Endothelial cell of umbilical vein (primary cell): ENCODE results near the gene PCGF5. TPM values are rescaled to one million over a fixed set of nuclear protein-coding genes. Genes with fewer than 3 reads are reported as not detected.
A peak's percentile ranks its signal among the peaks of the same experiment; 100 is the strongest.

Source experiments
- BruUV-seq: library from RNA; stranded (reverse); fragments of 400-500 nt; replicated peaks from 2 replicates; lab custom pipeline; 2021; lab: Mats Ljungman, UMichigan
- CTCF ChIA-PET: fragments of 300-600, 350-600 bp; sonication (Branson Sonifier 250); formaldehyde crosslinking; loops from one replicate; lab custom pipeline; 2021; ENCODE audit warnings: antibody characterized with exemption, inconsistent platforms; lab: Charles Lee
- POLR2A ChIA-PET: fragments of 300-600, 350-600 bp; sonication (Branson Sonifier 250); formaldehyde crosslinking; loops from one replicate; lab custom pipeline; 2021; ENCODE audit warnings: antibody characterized with exemption, inconsistent platforms; lab: Charles Lee
- DNase-seq: peaks from one replicate; pipeline ENCODE4 v3.0.0-alpha.2; 2011; ENCODE audit warnings: low read depth, low spot score
- FAIRE-seq: peaks from 2 replicates; lab custom pipeline; 2011; peaks lifted over from hg19 to GRCh38; lab: Jason Lieb, UNC
- H2AFZ ChIP-seq: 2 replicates; pipeline ENCODE4 v1.6.0; 2012; ENCODE audit warnings: low read depth, low read length, control low read depth, inconsistent platforms
- H3K27ac ChIP-seq: 2 replicates; pipeline ENCODE4 v1.5.1; 2011; ENCODE audit warnings: low read depth, mild to moderate bottlenecking, control low read depth, low read length, moderate library complexity; ENCODE audit not compliant: insufficient read depth
- H3K27me3 ChIP-seq, 2 experiments: 2 replicates each; pipeline versions ENCODE4 v1.6.0 to v1.6.1; 2011; ENCODE audit warnings: low read length in 2 of 2, mixed read lengths in 1 of 2; ENCODE audit not compliant: control insufficient read depth in 2 of 2, insufficient read depth in 2 of 2
- H3K36me3 ChIP-seq, 2 experiments: 2 replicates in 1 of 2; 3 replicates in 1 of 2; pipeline ENCODE4 v1.5.1; 2011; ENCODE audit warnings: low read length in 2 of 2, mild to moderate bottlenecking in 1 of 2, moderate library complexity in 1 of 2; ENCODE audit not compliant: control insufficient read depth in 2 of 2, insufficient read depth in 2 of 2; ENCODE audit errors: extremely low read depth in 1 of 2
- H3K4me1 ChIP-seq: 3 replicates; pipeline ENCODE4 v1.5.1; 2011; ENCODE audit warnings: mild to moderate bottlenecking, low read length; ENCODE audit not compliant: control insufficient read depth, insufficient read depth; ENCODE audit errors: extremely low read depth
- H3K4me2 ChIP-seq: 2 replicates; pipeline ENCODE4 v1.6.1; 2011; ENCODE audit warnings: low read length, control low read depth, mixed read lengths; ENCODE audit not compliant: insufficient read depth
- H3K4me3 ChIP-seq, 3 experiments: fragments of 200-600 bp in 1 of 3; sonication (generic), shearing (Covaris generic) in 1 of 3; replicated peaks in 1 of 3; 2 replicates each; pipeline ENCODE4 v1.5.1; 2011 to 2016; ENCODE audit warnings: control low read depth in 3 of 3, low read length in 3 of 3, mild to moderate bottlenecking in 2 of 3, inconsistent platforms in 1 of 3, low read depth in 1 of 3, moderate library complexity in 1 of 3; ENCODE audit not compliant: insufficient read depth in 1 of 3
- H3K79me2 ChIP-seq: 2 replicates; pipeline ENCODE4 v1.6.0; 2012; ENCODE audit warnings: low read length, inconsistent platforms; ENCODE audit not compliant: control insufficient read depth, insufficient read depth
- H3K9ac ChIP-seq: replicated peaks from 2 replicates; pipeline ENCODE3; 2011; ENCODE audit warnings: low read length, control low read depth; ENCODE audit not compliant: insufficient read depth; ENCODE audit errors: extremely low read depth
- H3K9me1 ChIP-seq: replicated peaks from 3 replicates; pipeline ENCODE4 v1.6.0; 2011; ENCODE audit warnings: mild to moderate bottlenecking, low read length; ENCODE audit not compliant: control insufficient read depth, insufficient read depth; ENCODE audit errors: extremely low read depth
- H3K9me3 ChIP-seq: replicated peaks from 2 replicates; pipeline ENCODE4 v1.5.1; 2012; ENCODE audit warnings: low read length, inconsistent platforms; ENCODE audit not compliant: control insufficient read depth, insufficient read depth
- H4K20me1 ChIP-seq: replicated peaks from 2 replicates; pipeline ENCODE3; 2011; ENCODE audit warnings: mild to moderate bottlenecking, low read length; ENCODE audit not compliant: control insufficient read depth, insufficient read depth; ENCODE audit errors: extremely low read depth
- EZH2 ChIP-seq: IDR thresholded peaks from 2 replicates; pipeline ENCODE4 v1.6.1; 2012; ENCODE audit warnings: borderline replicate concordance, low read depth, mild to moderate bottlenecking, moderate library complexity, low read length, inconsistent platforms; ENCODE audit not compliant: severe bottlenecking
- FOS ChIP-seq: IDR thresholded peaks from 2 replicates; pipeline ENCODE4 v1.6.1; 2011; ENCODE audit warnings: mild to moderate bottlenecking, low read length, moderate library complexity, borderline replicate concordance; ENCODE audit not compliant: insufficient read depth
- GATA2 ChIP-seq: IDR thresholded peaks from 2 replicates; pipeline ENCODE4 v1.7.0; 2011; ENCODE audit warnings: low read depth, mild to moderate bottlenecking, moderate library complexity, mixed read lengths, low read length; ENCODE audit not compliant: insufficient read length, insufficient read depth
- JUN ChIP-seq: IDR thresholded peaks from 2 replicates; pipeline ENCODE4 v1.6.1; 2011; ENCODE audit warnings: borderline replicate concordance, low read depth; ENCODE audit not compliant: insufficient read length, insufficient read depth
- MYC ChIP-seq: IDR thresholded peaks from one replicate; pipeline ENCODE4 v1.6.1; 2011; ENCODE audit warnings: mild to moderate bottlenecking, low read depth, low read length
- POLR2A ChIP-seq: IDR thresholded peaks from 2 replicates; pipeline ENCODE4 v1.6.1; 2012; ENCODE audit warnings: low read depth, mild to moderate bottlenecking, control low read depth, low read length
- POLR2AphosphoS5 ChIP-seq: IDR thresholded peaks from 2 replicates; pipeline ENCODE4 v1.6.1; 2012; ENCODE audit warnings: low read depth, mild to moderate bottlenecking, control low read depth, low read length, moderate library complexity; ENCODE audit not compliant: insufficient read depth
- dilution Hi-C: fragments of 300-500 bp; cut with MboI; formaldehyde crosslinking; loops from one replicate; pipeline ENCODE4 v1.15.0; 2019; ENCODE audit warnings: low sequenced_read_pairs; ENCODE audit not compliant: extremely low pct_ligation_motif_present
- intact Hi-C: fragments of 100-400 bp; cut with micrococcal nuclease; formaldehyde crosslinking; loops from one replicate; pipeline ENCODE4 v1.10.0; 2022
- polyA plus RNA-seq, 4 experiments: library from polyadenylated mRNA; depleted of rRNA in 3 of 4; stranded (reverse) in 3 of 4; unstranded in 1 of 4; fragments of >200 nt; gene quantifications; 2 replicates each; pipeline versions ENCODE4 v1.2.1 to v1.2.3, GENCODE V29; 2011 to 2012; ENCODE audit warnings: missing spikeins in 1 of 4
- total RNA-seq: library from RNA; stranded (reverse); gene quantifications from 2 replicates; pipeline ENCODE4 v1.2.3, GENCODE V29; 2021
- TF ChIP-seq, protein P1 (sequence below): IDR thresholded peaks from 2 replicates; pipeline ENCODE4 v1.6.1; 2011; ENCODE audit not compliant: insufficient read depth, insufficient read length
- TF ChIP-seq, protein P2 (sequence below), 2 donors: IDR thresholded peaks; 1 replicate in 1 of 2; 2 replicates in 1 of 2; pipeline ENCODE4 v1.5.1; 2011; ENCODE audit warnings: low read length in 2 of 2, mild to moderate bottlenecking in 2 of 2, moderate library complexity in 2 of 2, control low read depth in 1 of 2, inconsistent platforms in 1 of 2, low read depth in 1 of 2; ENCODE audit not compliant: insufficient read depth in 1 of 2; ENCODE audit errors: extremely low read depth in 1 of 2

PCGF5 gene
- total and polyA plus RNA-seq, 2 donors (not counting 3 experiments of a cell fraction or from before 2014, with no cell fraction given): 25.0 to 29.8 TPM

DNA sequence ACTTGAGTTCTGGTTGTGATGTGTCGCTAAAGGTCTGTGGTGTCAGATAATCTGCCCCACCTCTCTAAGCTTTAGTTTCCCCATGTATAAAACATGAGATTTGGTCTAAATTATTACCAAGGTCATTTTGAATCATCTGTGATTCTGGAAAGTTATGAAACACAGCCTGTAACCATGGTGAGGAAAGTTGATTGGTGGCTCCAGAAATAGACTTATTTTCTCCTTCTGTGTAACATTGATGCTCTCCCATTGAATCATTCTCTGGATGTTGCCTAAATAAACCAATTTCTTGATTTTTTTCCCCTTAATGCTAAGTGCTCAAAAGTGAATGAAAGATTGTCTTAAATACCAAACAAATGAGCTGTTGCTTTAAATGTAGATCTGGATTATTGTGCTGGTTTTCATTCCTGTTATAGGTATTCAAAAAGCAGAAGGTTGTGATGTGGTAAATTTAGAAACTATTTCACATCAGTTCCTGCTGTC lies 30.0 kb upstream of the PCGF5 start:
- Histone ChIP-seq H3K4me3 (no peak overlapping the region), H3K9me3 (no peaks in the 10 kb centered on the region), H4K20me1 (no peaks in the 10 kb centered on the region), H3K27me3 (no peaks in the 10 kb centered on the region), H3K9ac (no peak overlapping the region), H3K27ac (no peak overlapping the region), H3K36me3 (no peaks in the 10 kb centered on the region), H3K9me1 (no peaks in the 10 kb centered on the region), H2AFZ (no peak overlapping the region), H3K4me2 (no peak overlapping the region), H3K4me1 (no peaks in the 10 kb centered on the region), H3K79me2 (no peaks in the 10 kb centered on the region)
- TF ChIP-seq, protein P1, sequence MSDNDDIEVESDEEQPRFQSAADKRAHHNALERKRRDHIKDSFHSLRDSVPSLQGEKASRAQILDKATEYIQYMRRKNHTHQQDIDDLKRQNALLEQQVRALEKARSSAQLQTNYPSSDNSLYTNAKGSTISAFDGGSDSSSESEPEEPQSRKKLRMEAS: no peak
- TF ChIP-seq EZH2 (no peak), POLR2AphosphoS5 (no peak), GATA2 (no peak), MYC (no peak), POLR2A (no peak), FOS (no peak), JUN (no peak)
- TF ChIP-seq, protein P2, sequence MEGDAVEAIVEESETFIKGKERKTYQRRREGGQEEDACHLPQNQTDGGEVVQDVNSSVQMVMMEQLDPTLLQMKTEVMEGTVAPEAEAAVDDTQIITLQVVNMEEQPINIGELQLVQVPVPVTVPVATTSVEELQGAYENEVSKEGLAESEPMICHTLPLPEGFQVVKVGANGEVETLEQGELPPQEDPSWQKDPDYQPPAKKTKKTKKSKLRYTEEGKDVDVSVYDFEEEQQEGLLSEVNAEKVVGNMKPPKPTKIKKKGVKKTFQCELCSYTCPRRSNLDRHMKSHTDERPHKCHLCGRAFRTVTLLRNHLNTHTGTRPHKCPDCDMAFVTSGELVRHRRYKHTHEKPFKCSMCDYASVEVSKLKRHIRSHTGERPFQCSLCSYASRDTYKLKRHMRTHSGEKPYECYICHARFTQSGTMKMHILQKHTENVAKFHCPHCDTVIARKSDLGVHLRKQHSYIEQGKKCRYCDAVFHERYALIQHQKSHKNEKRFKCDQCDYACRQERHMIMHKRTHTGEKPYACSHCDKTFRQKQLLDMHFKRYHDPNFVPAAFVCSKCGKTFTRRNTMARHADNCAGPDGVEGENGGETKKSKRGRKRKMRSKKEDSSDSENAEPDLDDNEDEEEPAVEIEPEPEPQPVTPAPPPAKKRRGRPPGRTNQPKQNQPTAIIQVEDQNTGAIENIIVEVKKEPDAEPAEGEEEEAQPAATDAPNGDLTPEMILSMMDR (IDR thresholded peaks at IDR 0.05; ENCODE audit: extremely low read depth in 1 of 2, insufficient read depth in 1 of 2, low read depth in 1 of 2, low read length in 2 of 2): no peak
- dilution Hi-C loops (no loop called here), intact Hi-C loops (no loop called here)
- POLR2A ChIA-PET: no interaction called here
- no TSS peak for BruUV-seq
- DNase-seq (no peak), FAIRE-seq (peak; percentile 49)
- CTCF ChIA-PET: no interaction called here
